BLaER1 treated with 17β-estradiol and CSF1 and Interleukin-3, amounts not matched to agents 10 nM and 100 nM (cell line): ENCODE results near the gene ROR2.

ENCODE experiments used
- H3K27ac ChIP-seq, 11 experiments: shearing (Covaris generic); formaldehyde crosslinking; 2 replicates each; pipeline ENCODE4 v1.8.1; 2022
- H3K27me3 ChIP-seq, 11 experiments: shearing (Covaris generic); formaldehyde crosslinking; 2 replicates each; pipeline ENCODE4 v1.8.1; 2022
- H3K36me3 ChIP-seq, 11 experiments: shearing (Covaris generic); formaldehyde crosslinking; 2 replicates each; pipeline ENCODE4 v1.8.1; 2022
- H3K4me1 ChIP-seq, 10 experiments: shearing (Covaris generic); formaldehyde crosslinking; 2 replicates each; pipeline ENCODE4 v1.8.1; 2022
- H3K4me2 ChIP-seq, 11 experiments: shearing (Covaris generic); formaldehyde crosslinking; 2 replicates each; pipeline ENCODE4 v1.8.1; 2022
- H3K4me3 ChIP-seq, 10 experiments: shearing (Covaris generic); formaldehyde crosslinking; 2 replicates each; pipeline ENCODE4 v1.8.1; 2022
- H3K9ac ChIP-seq, 11 experiments: shearing (Covaris generic); formaldehyde crosslinking; 2 replicates each; pipeline ENCODE4 v1.8.1; 2022
- H3K9me3 ChIP-seq, 11 experiments: shearing (Covaris generic); formaldehyde crosslinking; replicated peaks in 1 of 11; 2 replicates each; pipeline ENCODE4 v1.8.1; 2022
- H4K20me1 ChIP-seq, 11 experiments: shearing (Covaris generic); formaldehyde crosslinking; 2 replicates each; pipeline ENCODE4 v1.8.1; 2022
- Cebpa-rat ChIP-seq, 11 experiments: shearing (Covaris generic); IDR thresholded peaks; 2 replicates each; pipeline ENCODE4 v1.8.1; 2022

The ROR2 gene

DNA sequence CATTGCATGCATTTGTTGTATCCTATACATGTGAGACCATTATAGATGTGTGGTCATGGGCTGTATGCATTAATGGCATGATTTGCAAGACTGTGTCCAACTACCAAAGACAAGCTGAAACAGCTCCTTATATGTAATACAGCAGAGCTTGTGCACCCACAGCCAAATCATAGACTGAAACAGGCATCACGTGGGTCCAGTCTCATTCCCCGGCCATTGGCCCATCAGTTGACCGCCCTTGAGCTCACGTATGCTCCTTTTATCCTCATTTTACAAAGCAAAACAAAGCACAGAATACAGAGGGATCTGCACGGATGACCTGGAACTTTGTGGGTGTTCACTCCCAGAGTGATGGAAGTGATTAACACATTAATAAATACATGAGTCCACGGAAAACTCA lies 109.1 kb downstream of the ROR2 start:
- H3K9ac ChIP-seq, result no peak overlapping the region
- peaks cover 48 to 100% (median 98%) of the 10 kb centered on the region in 10 experiments for H3K4me1 ChIP-seq

DNA sequence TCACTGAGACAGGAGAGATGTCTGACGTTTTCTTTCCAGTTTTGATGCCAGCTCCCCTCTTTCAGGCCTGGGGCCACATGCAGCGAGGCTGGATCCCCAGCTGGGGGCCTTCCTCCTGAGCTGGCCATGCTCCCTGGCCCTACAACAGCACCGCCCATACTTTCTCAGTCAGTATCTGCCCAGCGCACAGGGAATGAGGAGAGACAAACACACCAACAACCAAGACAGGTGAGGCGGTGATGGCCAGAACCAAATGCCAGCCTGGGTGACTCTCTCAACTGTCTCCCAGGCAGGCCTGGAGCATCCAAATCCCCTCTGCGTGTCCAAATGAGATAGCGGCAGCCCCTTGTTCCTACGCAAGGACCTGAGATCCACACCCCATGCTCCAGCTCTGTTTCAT lies 109.6 kb downstream of the ROR2 start:
- Histone ChIP-seq H3K4me2 (peak overlapping the region; percentile 55 to 92 (median 76); a peak in 20 of 22 replicates), H3K36me3 (no peaks in the 10 kb centered on the region), H3K4me3 (no peak overlapping the region), H3K9me3 (no peaks in the 10 kb centered on the region), H3K9ac (peak overlapping the region in 4 of 11 experiments; percentile 46 to 66 (median 60); a peak in 6 of 22 replicates), H3K27ac (peak overlapping the region in 5 of 11 experiments; percentile 36 to 66 (median 64); a peak in 7 of 22 replicates), H3K27me3 (peaks cover 0 to 21% (median 0%) of the 10 kb centered on the region in 11 experiments; a peak in 5 of 22 replicates), H4K20me1 (peaks cover 0 to 7% (median 0%) of the 10 kb centered on the region in 11 experiments; a peak in 1 of 22 replicates), H3K4me1 (peaks cover 48 to 100% (median 97%) of the 10 kb centered on the region in 10 experiments)
- TF ChIP-seq Cebpa-rat (IDR thresholded peaks at IDR 0.05), result no peak

More for the DNA sequence above, 109.1 kb downstream of the ROR2 start:
- peaks cover 0 to 21% (median 0%) of the 10 kb centered on the region in 11 experiments; a peak in 5 of 22 replicates for H3K27me3 ChIP-seq
- H3K27ac ChIP-seq, result 0 out of 22 replicates have a peak overlapping the region, but pooled peaks of 1 of the 11 experiments have one; percentile 64
- no peak overlapping the region for H3K4me3 ChIP-seq
- no peak for TF ChIP-seq Cebpa-rat (IDR thresholded peaks at IDR 0.05)
- H3K4me2 ChIP-seq, result peak overlapping the region in 9 of 11 experiments; percentile 65 to 92 (median 82); a peak in 18 of 22 replicates
- no peaks in the 10 kb centered on the region for H3K36me3 ChIP-seq
- peaks cover 0 to 7% (median 0%) of the 10 kb centered on the region in 11 experiments; a peak in 1 of 22 replicates for H4K20me1 ChIP-seq
- no peaks in the 10 kb centered on the region for H3K9me3 ChIP-seq

DNA sequence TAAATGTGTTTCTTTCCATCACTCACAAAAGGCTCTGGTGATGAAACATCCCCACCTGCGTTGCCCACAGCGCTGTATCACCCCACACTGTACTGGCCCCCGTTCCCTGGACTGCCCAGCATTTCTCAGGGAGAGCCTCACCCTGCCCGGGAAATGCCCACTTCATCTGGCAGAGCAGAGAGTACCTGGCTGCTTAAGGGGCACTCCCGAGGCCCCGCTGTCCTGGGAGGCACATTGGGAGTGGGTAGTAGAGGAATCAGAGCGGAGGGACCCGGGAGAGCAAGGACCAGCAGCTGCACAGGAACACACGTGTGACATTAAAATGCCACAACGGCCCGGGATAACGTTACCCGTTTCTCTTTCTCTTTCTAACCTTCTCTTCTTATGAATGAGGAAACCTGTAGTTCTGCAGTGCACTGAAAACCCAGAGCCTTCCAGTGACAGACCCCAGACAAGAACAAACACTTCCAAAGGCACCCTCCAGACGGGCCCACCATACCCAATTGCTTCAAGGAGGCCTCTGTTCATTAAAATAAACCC lies 110.0 kb downstream of the ROR2 start:
- Histone ChIP-seq H3K4me1 (peaks cover 48 to 99% (median 94%) of the 10 kb centered on the region in 10 experiments), H3K9me3 (no peaks in the 10 kb centered on the region), H3K27ac (peak overlapping the region in 8 of 11 experiments; percentile 27 to 66 (median 52); a peak in 15 of 22 replicates), H3K36me3 (no peaks in the 10 kb centered on the region), H4K20me1 (peaks cover 0 to 7% (median 0%) of the 10 kb centered on the region in 11 experiments; a peak in 1 of 22 replicates), H3K4me3 (peak overlapping the region in 4 of 10 experiments; percentile 19 to 30 (median 23); a peak in 2 of 20 replicates), H3K4me2 (peak overlapping the region; percentile 55 to 92 (median 76)), H3K27me3 (peaks cover 0 to 21% (median 0%) of the 10 kb centered on the region in 11 experiments; a peak in 5 of 22 replicates), H3K9ac (peak overlapping the region in 9 of 11 experiments; percentile 35 to 66 (median 46); a peak in 13 of 22 replicates)
- no peak for TF ChIP-seq Cebpa-rat (IDR thresholded peaks at IDR 0.05)

DNA sequence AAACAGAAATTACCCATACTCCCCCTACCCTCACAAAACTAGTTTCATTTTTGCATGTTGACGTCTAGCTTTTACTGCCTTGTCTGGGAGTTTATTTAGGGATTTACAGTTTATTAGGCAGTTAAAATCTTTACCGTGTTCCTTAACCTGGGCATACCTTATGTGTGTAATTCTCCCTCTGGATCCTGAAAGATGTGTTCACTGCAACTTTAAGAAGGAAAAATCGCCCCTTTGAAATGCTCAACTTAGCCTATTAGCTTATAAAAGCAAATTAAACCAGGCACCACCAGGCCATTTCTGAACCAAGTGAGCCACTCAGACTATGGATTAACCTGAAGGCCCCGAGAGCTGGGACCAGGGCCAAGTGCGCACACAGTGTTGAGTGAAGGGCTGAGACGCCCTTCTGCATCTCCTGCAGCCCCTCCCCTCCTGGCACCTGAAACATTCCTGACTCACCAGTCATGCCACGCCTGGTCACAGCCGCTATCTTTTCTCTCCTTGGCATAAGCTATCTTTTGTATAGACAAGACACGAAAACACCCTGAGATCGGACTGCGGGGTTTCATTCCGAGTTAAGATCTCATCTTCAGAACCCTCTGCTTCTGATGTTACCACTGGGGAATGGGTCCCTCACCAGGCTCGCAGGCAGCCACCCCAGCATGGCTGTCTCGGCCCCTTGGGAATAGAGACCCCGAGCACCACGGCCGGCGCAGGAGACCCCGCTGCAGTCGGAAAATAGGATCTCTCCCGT lies 111.9 kb downstream of the ROR2 start:
- Histone ChIP-seq H3K27ac (peak overlapping the region in 7 of 11 experiments; percentile 49 to 67 (median 56); a peak in 13 of 22 replicates), H3K4me2 (peak overlapping the region; percentile 3 to 92 (median 71); a peak in 21 of 22 replicates), H3K36me3 (no peaks in the 10 kb centered on the region), H3K27me3 (peaks cover 0 to 15% (median 0%) of the 10 kb centered on the region in 11 experiments; a peak in 3 of 22 replicates), H3K9ac (peak overlapping the region in 7 of 11 experiments; percentile 5 to 50 (median 45); a peak in 9 of 22 replicates), H3K9me3 (no peaks in the 10 kb centered on the region), H3K4me3 (no peak overlapping the region), H3K4me1 (peaks cover 32 to 89% (median 77%) of the 10 kb centered on the region in 10 experiments), H4K20me1 (peaks cover 0 to 7% (median 0%) of the 10 kb centered on the region in 11 experiments; a peak in 1 of 22 replicates)
- no peak for TF ChIP-seq Cebpa-rat (IDR thresholded peaks at IDR 0.05)

DNA sequence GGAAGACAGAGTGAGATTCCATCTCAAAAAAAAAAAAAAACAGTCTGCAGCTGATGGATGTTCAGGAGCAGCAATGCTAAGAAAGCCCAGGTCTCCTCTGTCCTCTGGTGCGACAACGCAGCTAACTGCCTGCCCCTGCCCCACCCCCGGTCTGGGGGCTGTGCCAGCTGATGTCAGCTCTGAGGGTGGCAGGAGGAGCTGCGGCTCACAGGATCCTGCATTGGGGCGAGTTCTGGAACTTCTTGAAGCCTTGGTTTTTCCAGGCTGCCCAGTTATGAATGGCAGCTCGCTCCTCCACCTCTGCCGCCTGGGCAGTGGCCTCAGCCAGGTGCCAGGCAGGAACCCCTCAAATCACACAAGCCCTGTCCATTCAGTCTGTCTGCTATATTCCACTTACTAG lies 113.5 kb downstream of the ROR2 start:
- peak overlapping the region in 7 of 11 experiments; percentile 3 to 60 (median 49); a peak in 8 of 22 replicates for H3K27ac ChIP-seq
- TF ChIP-seq Cebpa-rat (IDR thresholded peaks at IDR 0.05), result no peak
- peaks cover 24 to 72% (median 61%) of the 10 kb centered on the region in 10 experiments for H3K4me1 ChIP-seq
- peaks cover 0 to 7% (median 0%) of the 10 kb centered on the region in 11 experiments; a peak in 1 of 22 replicates for H3K27me3 ChIP-seq
- peak overlapping the region; percentile 31 to 92 (median 71); a peak in 19 of 22 replicates for H3K4me2 ChIP-seq
- H3K9ac ChIP-seq, result no peak overlapping the region
- no peaks in the 10 kb centered on the region for H4K20me1 ChIP-seq
- no peaks in the 10 kb centered on the region for H3K9me3 ChIP-seq
- H3K36me3 ChIP-seq, result no peaks in the 10 kb centered on the region
- no peak overlapping the region for H3K4me3 ChIP-seq

DNA sequence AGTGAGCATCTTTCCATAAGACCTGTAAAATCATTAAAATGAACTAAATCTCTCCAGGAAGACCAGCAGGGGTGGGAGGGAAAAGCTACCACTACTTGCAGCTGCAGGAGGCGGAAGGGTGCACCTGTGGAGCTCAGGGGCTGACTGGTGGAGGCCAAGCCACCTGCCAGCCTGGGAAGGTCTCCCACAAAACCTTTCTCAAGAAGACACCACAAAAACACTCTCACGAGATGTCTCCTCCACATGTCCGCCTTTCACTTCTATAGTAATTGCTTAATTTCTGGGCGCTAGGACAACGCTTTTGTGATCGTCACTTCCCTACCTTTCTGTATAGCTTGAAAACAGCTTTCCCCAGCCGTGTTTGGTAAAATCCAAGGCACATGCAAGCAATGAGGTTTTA lies 114.4 kb downstream of the ROR2 start:
- H3K4me1 ChIP-seq, result peaks cover 24 to 64% (median 52%) of the 10 kb centered on the region in 10 experiments
- no peaks in the 10 kb centered on the region for H3K36me3 ChIP-seq
- H3K4me3 ChIP-seq, result no peak overlapping the region
- peak overlapping the region in 6 of 11 experiments; percentile 17 to 86 (median 45); a peak in 10 of 22 replicates for H3K4me2 ChIP-seq
- no peaks in the 10 kb centered on the region for H3K9me3 ChIP-seq
- no peak overlapping the region; a peak in 1 of 22 replicates for H3K27ac ChIP-seq
- H3K27me3 ChIP-seq, result peaks cover 0 to 7% (median 0%) of the 10 kb centered on the region in 11 experiments; a peak in 1 of 22 replicates
- no peaks in the 10 kb centered on the region for H4K20me1 ChIP-seq
- no peak for TF ChIP-seq Cebpa-rat (IDR thresholded peaks at IDR 0.05)
- no peak overlapping the region for H3K9ac ChIP-seq

DNA sequence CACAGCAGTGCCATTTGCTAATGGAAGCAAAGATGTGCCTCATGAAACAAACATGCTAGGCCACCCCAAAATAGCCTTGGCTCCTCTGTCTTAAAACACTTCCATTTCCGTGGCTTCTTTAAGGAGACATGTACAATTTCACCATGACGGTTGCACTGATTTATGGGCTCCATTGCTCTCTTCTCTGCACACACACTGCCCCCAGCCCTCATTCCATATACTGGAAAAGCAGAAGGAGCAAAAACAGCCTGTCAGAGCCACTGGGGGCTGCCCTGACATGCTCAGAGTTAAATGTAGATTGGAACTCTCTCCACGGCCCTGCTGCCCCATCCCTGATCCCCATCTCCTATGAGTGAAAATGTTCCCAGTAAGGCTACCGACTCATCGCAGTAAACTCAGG lies 114.8 kb downstream of the ROR2 start:
- Histone ChIP-seq H4K20me1 (no peaks in the 10 kb centered on the region), H3K27me3 (peaks cover 0 to 7% (median 0%) of the 10 kb centered on the region in 11 experiments; a peak in 1 of 22 replicates), H3K4me2 (peak overlapping the region in 6 of 11 experiments; percentile 17 to 86 (median 45); a peak in 9 of 22 replicates), H3K4me1 (peaks cover 24 to 59% (median 48%) of the 10 kb centered on the region in 10 experiments), H3K9ac (no peak overlapping the region), H3K36me3 (no peaks in the 10 kb centered on the region), H3K4me3 (no peak overlapping the region), H3K27ac (no peak overlapping the region), H3K9me3 (no peaks in the 10 kb centered on the region)
- no peak for TF ChIP-seq Cebpa-rat (IDR thresholded peaks at IDR 0.05)

DNA sequence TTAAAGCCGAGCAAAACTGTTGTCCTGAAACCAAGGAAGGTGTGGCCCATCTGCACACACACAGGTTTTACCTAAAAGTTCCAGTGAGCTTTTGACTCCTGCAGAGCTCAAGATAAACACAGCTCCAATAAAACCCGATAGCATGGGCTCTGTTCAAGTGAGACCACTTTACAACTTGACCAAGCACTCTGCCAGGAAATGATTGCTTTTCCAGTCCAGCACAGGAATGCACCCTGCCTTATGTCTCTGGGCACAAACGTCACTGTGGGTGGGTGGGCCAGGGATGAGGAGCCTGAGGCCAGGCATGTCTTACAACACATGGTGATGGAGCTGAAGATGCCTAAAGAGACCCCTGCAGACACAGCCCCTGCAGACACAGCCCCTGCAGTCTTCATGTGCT lies 115.3 kb downstream of the ROR2 start:
- no peaks in the 10 kb centered on the region for H3K36me3 ChIP-seq
- H3K4me1 ChIP-seq, result peaks cover 20 to 55% (median 44%) of the 10 kb centered on the region in 10 experiments
- no peaks in the 10 kb centered on the region for H4K20me1 ChIP-seq
- no peak overlapping the region for H3K4me3 ChIP-seq
- no peaks in the 10 kb centered on the region for H3K9me3 ChIP-seq
- peak overlapping the region in 1 of 11 experiments; percentile 50; a peak in 1 of 22 replicates for H3K4me2 ChIP-seq
- TF ChIP-seq Cebpa-rat (IDR thresholded peaks at IDR 0.05), result no peak
- no peak overlapping the region for H3K9ac ChIP-seq
- no peak overlapping the region for H3K27ac ChIP-seq
- H3K27me3 ChIP-seq, result peaks cover 0 to 3% (median 0%) of the 10 kb centered on the region in 11 experiments; a peak in 1 of 22 replicates
